Occipital lobe (tissue), 2 donors: ENCODE results near the gene IDH1. TPM values are rescaled to one million over a fixed set of nuclear protein-coding genes. Genes with fewer than 3 reads are reported as not detected.
"Not testable (repeated sequence)": the region's sequence is repeated elsewhere in the genome, so short reads cannot be mapped to it uniquely, and the experiment has no call there.

Experiments used
- DNase-seq: peaks from one replicate; lab custom pipeline; 2025; lab: John Stamatoyannopoulos, UW
- total RNA-seq: library from RNA; depleted of rRNA; stranded (reverse); fragments of >200 nt; gene quantifications from one replicate; pipeline ENCODE4 v1.2.3, GENCODE V29; 2014

IDH1 gene
- total RNA-seq, 1 donor from 2014 or later = 210 TPM

- DNase-seq = not testable (repeated sequence)
Observed at GRCh38 chr2:208256849-208257813, 2.3 kb upstream of the IDH1 start.

GRCh38 chr2:208256192-208256782, 1.4 kb upstream of the IDH1 start:
- no peak for DNase-seq

DNA sequence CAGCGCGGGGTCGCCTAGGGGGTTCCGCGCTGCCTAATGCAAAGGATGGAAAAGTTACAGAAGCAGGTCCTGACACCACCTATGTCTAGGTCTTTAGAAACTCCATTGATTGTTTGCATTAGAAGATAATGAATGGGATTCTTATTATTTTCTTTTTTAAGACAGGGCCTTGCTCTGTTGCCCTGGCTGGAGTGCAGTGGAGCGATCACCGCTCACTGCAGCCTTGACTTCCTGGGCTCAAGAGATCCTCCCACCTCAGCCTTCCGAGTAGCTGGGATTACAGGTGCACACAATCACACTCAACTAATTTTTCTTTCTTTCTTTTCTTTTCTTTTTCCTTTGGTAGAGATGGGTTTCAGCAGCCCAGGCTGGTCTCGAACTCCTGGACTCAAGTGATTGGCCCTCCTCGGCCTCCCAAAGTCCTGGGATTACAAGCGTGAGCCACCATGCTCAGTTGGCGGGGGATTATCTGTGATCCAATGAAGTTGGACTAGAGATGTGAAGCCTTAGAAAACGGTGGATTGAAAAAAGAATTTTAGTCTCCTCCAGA, 761 bp upstream of the IDH1 start:
- no peak for DNase-seq

DNA sequence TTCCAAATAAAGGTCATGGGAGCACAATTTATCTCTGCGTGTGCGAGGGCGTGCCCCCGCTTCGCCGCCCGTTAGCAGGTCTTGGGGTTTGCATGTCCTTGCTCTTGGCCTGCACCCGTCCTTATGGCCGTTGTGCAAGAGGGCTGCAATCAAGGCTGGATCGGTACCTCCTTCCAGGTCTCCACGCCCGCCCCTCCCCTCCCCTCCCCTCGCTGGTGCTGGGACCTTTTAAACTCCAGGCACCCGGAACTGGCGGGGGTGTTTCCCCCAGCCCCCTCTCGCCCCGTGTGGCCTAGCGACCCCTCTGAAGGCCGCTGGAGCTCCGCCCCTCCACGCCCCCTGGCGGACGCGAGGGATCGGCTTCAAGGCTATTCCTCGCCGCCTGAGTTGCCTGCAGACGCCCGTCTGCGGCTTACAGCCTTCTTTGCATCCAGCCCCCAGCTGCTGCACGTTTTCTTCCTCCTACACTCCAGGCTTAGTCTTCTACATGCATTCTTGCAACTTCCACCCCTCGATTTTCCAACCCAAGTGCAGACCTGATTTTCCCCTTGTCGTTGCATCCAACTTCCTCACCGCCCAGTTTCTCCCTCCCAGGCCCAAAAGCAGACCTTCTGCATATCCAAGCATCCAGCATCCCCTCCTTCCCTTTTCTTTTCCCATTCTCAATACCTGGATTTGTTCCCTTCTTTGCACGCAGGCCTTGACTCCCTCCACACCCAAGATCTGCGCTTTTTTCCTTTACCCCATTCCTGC, 577 bp downstream of the IDH1 start:
- peak; percentile 74 for DNase-seq

DNA sequence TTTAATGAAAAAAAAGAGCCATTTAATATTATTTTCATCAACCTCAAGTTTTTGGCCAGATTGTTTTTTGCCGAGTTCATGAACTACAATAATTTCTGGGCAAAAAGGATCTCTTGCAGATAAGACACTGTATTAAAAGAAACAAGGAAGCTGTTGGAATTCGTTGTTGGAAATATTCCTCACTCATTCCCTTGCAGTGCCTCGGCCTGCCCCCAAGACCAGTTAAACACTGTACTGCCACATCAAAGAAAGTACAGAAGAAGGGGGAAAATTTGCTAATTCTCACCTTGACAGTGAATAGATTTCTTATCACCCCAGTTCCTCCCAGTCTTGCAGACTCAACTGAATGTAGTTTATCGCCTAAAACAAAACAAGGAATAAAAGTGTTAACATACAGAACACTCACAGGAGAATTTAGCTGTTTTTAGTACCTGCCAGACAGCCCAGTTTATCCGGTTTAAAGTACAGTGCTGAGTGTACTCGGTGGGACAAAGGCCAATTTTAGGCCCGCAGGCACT, 1.2 kb downstream of the IDH1 start:
- DNase-seq = no peak

DNA sequence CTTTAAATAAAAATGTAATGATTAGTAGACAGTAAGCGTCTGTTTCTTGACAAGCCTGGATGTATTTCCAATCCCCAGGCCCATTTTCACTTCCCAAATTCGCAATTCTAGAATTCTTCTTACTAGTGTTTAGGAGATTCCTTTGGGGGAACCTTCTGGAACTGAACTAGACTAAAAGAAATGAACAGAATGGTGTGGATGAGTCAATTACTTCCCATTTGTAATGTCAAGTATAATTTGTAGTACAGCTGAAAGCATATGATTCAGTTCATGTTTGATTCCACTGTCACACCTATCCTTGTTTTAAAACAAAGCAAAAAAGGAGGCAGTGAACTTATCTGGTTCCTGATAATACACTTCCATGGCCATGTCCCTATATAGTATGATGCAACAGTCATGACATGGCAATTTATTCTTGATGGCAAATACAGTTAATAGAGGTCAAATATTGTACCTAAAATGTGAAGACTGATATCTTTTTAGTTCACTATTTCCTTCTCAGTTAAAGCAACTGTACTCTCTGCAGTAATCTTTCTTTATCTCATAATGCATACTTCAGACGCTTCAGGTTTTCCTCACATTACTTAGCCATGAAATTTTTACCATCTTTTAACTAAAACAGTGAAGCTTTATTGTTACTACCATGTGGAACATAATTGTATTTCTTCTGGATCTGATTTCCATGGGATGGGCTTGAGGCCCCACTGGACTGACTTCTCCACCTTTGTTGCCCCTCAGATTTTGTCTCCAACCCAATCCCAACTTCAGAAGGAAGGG, 2.0 kb downstream of the IDH1 start:
- DNase-seq = no peak

DNA sequence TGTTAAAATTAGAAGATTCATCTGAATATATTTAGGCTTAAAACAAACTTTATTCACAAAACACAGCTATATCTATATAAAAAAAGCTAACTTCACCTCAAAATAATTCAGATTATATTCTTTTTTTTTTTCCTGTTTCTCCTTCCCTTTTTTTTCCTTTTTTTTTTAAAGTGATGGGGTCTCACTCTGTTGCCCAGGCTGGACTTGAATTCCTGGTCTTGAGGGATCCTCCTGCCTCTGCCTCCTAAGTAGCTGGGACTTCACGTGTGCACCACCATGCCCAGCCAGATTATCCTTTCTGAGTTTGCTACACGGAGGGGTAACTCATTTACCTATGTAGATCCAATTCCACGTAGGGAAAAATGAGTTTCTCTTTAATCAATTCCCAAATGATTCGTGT, 3.8 kb downstream of the IDH1 start:
- DNase-seq = no peak

GRCh38 chr2:208250388-208250787, 4.5 kb downstream of the IDH1 start:
- no peak for DNase-seq

- no peak for DNase-seq
Observed at GRCh38 chr2:208249296-208249695, 5.6 kb downstream of the IDH1 start.

GRCh38 chr2:208248601-208249000, 6.3 kb downstream of the IDH1 start:
- no peak for DNase-seq

GRCh38 chr2:208245746-208246145, 9.1 kb downstream of the IDH1 start:
- DNase-seq = no peak

GRCh38 chr2:208244422-208244821, 10.4 kb downstream of the IDH1 start:
- no peak for DNase-seq

DNA sequence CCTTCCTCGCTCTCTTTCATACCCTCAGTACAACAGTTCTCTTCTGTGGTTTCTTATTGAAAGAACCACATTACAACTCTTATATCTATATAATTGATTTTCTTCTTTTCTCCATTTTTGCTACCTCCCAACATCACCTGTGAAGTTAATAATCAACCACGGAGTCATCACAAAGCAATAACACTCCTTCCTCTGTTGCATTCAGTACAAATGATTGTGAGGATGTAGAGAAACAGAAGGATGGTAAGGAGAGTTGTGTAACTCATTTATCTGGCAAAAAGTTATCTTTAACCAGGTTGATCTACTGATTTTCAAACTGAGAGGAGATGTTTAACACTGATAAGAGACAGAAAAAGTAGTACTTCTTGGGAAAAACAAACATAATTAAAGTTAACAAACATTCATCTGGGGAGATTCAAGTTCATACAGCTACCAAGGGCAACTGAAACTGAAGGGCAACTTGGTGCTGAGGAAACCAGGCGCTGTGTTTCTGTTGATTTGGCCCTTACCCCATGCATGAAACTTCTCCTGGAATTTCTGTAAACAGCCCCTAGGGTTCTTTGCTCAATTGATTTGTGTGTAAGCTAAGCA, 14.2 kb downstream of the IDH1 start:
- DNase-seq = no peak

DNA sequence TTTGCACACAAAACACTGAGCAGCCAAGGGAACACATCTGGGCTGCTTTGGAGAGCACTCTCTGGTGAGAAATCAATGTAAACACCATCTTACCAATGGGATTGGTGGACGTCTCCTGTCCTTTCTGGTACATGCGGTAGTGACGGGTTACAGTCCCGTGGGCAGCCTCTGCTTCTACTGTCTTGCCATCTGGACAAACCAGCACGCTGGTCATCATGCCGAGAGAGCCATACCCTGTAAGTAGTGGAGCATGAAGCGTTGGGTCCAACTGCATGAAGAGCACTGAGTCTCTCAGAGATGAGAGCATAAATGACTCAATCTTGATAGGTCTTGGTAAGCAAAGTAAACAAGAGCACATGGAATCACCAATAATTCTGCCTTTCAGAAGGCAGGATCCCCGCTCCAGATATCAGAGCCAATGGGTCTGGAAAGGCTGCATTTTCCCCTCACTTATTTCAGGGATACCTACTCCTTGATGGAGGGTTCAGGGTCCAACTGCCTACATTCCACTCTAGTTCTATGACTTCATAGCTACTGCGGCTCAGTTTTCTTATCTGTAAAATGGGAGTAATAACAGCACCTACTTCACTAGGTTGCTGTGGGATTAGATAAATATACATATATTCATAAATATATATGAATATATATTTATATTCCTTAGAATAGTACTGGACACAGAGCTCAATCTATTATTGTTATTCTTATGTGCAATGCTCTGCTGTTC, 14.9 kb downstream of the IDH1 start:
- DNase-seq = no peak

DNA sequence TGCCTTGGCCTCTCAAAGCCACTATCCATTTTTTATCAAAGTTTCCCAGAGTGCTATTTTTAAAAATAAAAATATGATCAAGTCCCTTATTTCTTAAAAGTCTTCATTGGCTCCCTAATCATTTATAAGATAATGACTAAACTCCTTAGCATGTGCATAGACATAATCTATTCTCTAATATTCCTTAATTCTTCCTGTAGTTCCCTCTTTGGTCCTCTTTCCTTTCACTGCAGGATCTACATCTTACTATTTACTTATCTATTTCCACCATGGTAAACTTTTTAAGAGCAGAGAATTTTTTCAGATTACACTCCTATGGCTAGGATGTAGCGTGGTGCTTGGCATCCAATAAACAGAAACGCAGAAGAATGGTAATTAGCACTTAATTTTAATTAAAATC, 19.0 kb downstream of the IDH1 start:
- no peak for DNase-seq

DNA sequence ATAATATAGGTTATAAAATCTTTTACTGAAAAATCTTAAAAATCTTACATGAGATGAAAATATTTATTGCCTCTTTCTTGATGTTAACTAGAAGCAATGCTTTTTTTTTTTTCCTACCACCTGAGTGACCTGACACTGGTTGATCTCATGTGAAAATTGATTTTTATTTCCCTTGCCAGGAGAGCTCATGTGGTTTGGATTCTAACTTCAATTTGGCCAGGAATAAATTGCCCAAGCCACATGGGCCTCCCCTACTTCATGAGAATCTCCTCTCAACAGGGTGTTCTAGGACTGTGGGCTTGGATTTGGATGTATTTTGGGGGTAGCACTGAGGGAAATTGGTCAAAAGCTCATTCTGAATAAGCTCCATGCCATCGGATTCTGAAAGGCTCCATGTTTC, 20.1 kb downstream of the IDH1 start:
- no peak for DNase-seq

DNA sequence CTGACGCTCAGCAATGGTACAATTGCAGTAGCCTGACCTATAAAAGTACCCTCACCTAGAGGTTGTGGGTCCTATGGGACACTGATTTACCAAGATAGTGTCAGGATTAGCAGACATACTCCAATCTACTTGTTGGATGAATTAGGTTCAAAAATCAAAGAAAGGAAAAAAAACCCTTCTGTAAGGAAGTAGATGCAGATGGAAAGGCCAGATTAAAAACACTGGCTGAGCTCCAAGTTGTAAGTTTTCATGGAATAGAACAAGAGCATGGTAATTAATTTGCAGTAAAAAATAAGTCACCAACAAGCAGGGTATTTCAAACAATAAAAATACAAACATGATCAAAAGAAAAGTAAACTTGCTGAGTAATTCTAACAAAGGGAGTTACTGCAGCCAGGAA, 26.4 kb downstream of the IDH1 start:
- DNase-seq = no peak

DNA sequence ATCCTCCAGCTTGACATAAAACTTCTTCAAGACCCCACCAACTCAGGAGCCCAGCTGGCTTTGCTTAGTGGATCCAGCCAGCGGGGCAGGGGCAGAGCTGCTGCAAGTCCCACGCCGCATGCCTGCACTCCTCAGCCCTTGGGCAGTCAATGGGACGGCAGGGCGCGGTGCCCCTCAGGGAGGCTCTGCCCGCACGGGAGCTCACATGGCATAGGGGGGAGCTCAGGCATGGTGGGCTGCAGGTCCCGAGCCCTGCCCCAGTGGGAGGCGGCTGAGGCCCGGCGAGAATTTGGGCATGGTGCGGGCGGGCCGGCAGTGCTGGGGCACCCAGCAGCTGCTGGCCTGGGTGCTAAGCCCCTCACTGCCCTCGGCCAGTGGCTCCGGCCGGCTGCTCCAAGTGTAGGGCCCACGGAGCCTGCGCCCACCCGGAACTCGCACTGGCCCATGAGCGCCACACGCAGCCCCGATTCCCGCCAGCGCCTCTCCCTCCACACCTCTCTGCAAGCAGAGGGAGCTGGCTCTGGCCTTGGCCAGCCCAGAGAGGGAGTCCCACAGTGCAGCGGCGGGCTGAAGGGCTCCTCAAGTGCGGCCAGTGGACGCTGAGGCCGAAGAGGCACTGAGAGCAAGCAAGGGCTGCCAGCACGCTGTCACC, 27.2 kb downstream of the IDH1 start:
- no peak for DNase-seq

DNA sequence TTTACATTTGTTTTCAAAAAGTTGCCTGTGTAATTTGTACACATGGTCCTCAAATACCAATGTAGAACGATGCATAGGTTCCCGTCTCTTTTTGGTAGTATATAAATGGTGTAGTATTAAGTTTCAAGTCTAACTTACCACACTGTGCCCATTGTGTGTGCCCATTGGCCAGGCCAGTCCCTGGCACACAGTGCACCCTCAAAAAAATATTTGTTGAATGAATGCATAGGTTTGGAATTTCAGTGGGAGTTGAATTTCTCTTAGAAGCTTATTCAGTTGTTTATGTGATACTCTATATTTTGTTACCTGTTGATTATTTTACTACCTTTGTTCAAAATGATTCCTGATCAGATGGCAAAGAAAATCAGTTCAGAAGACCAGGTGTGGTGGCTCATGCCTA, 30.1 kb downstream of the IDH1 start:
- DNase-seq = no peak
